HepG2 (cell line): ENCODE measurements around the gene ATOH7. TPM values are rescaled to one million over a fixed set of nuclear protein-coding genes. Genes with fewer than 3 reads are reported as not detected.
A peak's percentile ranks its signal among the peaks of the same experiment; 100 is the strongest.

ENCODE experiments used
- ZFAT ChIP-seq: sonication (generic); formaldehyde crosslinking; conservative IDR thresholded peaks from 2 replicates; pipeline ENCODE4 v1.8.1; 2023; ENCODE audit warnings: missing genetic modification reagents, inconsistent platforms
- ZNF574 ChIP-seq: sonication (generic); formaldehyde crosslinking; IDR thresholded peaks from 2 replicates; pipeline ENCODE4 v1.4.0; 2020; ENCODE audit warnings: missing genetic modification reagents
- ZNF83 ChIP-seq: sonication (generic); formaldehyde crosslinking; IDR thresholded peaks from 2 replicates; pipeline ENCODE4 v1.4.0; 2020; ENCODE audit warnings: missing genetic modification reagents, mild to moderate bottlenecking, borderline replicate concordance
- polyA plus RNA-seq, 8 experiments: library from polyadenylated mRNA; depleted of rRNA in 3 of 8; stranded (reverse) in 7 of 8; unstranded in 1 of 8; fragments of >200 nt; fragmentation: Illumina TruSeq in 4 of 8; extraction: Trizol in 4 of 8; gene quantifications; 2 replicates each; pipeline versions ENCODE4 v1.2.1 to v1.2.3, GENCODE V29; 2011 to 2016; ENCODE audit warnings: low read depth in 4 of 8, missing spikeins in 1 of 8, mixed read lengths in 1 of 8; ENCODE audit not compliant: insufficient read depth in 1 of 8
- total RNA-seq, 5 experiments: library from RNA; depleted of rRNA; stranded (reverse); fragments of >200 nt; fragmentation: Illumina TruSeq; extraction: Trizol; gene quantifications; 2 replicates each; pipeline ENCODE4 v1.2.3, GENCODE V29; 2016; ENCODE audit warnings: low read depth in 1 of 5
- TF ChIP-seq, protein P1 (sequence below): sonication (generic); formaldehyde crosslinking; IDR thresholded peaks from 2 replicates; pipeline ENCODE4 v1.8.0; 2022; ENCODE audit warnings: missing genetic modification reagents, mild to moderate bottlenecking, inconsistent platforms, borderline replicate concordance
- TF ChIP-seq, protein P2 (sequence below): IDR thresholded peaks from 2 replicates; pipeline ENCODE4 v1.6.1; 2016; ENCODE audit warnings: mild to moderate bottlenecking, missing biosample characterization, missing genetic modification reagents
- TF ChIP-seq, protein P3 (sequence below): sonication (generic); formaldehyde crosslinking; IDR thresholded peaks from 2 replicates; pipeline ENCODE4 v1.5.0; 2020; ENCODE audit warnings: missing genetic modification reagents

The ATOH7 gene
- total and polyA plus RNA-seq, 2 of the 13 experiments (the other 11 are each of a cell fraction or from before 2014, with no cell fraction given) = 0.07 to 0.11 TPM

- peak; percentile 50; the same call in 1 of the 2 replicates for TF ChIP-seq ZNF574 (CRISPR knock-in tag)
- TF ChIP-seq, protein P1, sequence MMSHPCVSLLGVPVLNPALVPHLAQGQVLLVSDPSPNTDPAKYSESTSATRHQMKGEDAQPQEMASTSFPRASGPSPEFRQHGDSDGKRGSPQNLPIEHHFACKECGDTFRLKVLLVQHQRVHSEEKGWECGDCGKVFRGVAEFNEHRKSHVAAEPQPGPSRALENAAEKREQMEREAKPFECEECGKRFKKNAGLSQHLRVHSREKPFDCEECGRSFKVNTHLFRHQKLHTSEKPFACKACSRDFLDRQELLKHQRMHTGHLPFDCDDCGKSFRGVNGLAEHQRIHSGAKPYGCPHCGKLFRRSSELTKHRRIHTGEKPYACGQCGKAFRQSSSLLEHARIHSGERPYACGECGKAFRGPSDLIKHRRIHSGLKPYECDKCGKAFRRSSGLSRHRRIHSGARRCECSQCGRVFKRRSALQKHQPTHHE (CRISPR knock-in tag) = peak; percentile 59; the same call in 1 of the 2 replicates
- TF ChIP-seq ZFAT (CRISPR knock-in tag) = 0 out of 2 replicates have a peak, but pooled peaks have one; percentile 25
- TF ChIP-seq, protein P2, sequence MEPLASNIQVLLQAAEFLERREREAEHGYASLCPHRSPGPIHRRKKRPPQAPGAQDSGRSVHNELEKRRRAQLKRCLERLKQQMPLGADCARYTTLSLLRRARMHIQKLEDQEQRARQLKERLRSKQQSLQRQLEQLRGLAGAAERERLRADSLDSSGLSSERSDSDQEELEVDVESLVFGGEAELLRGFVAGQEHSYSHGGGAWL (CRISPR knock-in tag) = peak; percentile 65; the same call in 1 of the 2 replicates
- TF ChIP-seq, protein P3, sequence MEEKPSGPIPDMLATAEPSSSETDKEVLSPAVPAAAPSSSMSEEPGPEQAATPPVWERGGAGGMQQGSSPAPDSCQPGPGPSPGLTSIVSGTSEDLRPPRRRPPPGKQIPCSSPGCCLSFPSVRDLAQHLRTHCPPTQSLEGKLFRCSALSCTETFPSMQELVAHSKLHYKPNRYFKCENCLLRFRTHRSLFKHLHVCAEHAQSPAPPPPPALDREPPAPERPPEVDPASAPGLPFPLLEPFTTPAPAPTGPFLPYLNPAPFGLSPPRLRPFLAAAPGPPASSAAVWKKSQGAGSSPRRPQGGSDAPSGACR (CRISPR knock-in tag) = 0 out of 2 replicates have a peak, but pooled peaks have one; percentile 45
- 0 out of 2 replicates have a peak, but pooled peaks have one; percentile 31 for TF ChIP-seq ZNF83 (CRISPR knock-in tag)
These were observed 652 bp downstream of the ATOH7 start (continued) for GRCh38 chr10:68231106-68231816.
